ENCODE results near the gene ASF1B.

DNA sequence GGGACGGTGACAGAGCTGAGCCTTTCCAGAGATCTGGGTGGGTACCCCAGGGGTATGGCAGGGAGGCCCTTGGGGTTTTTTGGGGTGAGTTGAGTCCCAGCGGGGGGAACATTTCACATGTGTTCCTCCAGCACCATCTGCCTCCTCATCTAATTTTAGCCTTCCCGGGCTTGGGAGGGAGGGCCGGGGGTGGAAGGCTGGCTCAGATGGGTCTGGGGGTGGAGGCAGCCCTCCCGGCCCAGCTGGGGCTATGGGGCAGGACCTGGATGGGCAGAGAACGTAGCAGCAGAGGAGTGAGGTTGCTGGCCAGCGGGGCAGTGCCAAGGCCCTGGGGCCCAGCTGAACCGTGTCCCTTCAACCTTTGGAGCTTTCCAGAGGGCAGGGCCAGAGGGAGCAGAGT lies 46.1 kb upstream of the ASF1B start:
- TF ChIP-seq CTCF (IDR thresholded peaks at IDR 0.05): no peak
- TF ChIP-seq POLR2A (IDR thresholded peaks at IDR 0.05): no peak
- no peak for TF ChIP-seq POLR2AphosphoS5 (IDR thresholded peaks at IDR 0.05)
- TF ChIP-seq EP300 (IDR thresholded peaks at IDR 0.05): no peak

All from gastroesophageal sphincter (tissue), 3 donors.